Thoracic aorta endothelial cell (primary cell): ENCODE measurements around the gene FER1L5. TPM values are rescaled to one million over a fixed set of nuclear protein-coding genes. Genes with fewer than 3 reads are reported as not detected.

Experiments used
- total RNA-seq: library from RNA; depleted of rRNA; stranded (reverse); fragments of >200 nt; gene quantifications from 2 replicates; pipeline ENCODE4 v1.2.3, GENCODE V29; 2012

FER1L5 gene
- total RNA-seq, result under 0.01 and 0.07 TPM in 2 replicates

DNA sequence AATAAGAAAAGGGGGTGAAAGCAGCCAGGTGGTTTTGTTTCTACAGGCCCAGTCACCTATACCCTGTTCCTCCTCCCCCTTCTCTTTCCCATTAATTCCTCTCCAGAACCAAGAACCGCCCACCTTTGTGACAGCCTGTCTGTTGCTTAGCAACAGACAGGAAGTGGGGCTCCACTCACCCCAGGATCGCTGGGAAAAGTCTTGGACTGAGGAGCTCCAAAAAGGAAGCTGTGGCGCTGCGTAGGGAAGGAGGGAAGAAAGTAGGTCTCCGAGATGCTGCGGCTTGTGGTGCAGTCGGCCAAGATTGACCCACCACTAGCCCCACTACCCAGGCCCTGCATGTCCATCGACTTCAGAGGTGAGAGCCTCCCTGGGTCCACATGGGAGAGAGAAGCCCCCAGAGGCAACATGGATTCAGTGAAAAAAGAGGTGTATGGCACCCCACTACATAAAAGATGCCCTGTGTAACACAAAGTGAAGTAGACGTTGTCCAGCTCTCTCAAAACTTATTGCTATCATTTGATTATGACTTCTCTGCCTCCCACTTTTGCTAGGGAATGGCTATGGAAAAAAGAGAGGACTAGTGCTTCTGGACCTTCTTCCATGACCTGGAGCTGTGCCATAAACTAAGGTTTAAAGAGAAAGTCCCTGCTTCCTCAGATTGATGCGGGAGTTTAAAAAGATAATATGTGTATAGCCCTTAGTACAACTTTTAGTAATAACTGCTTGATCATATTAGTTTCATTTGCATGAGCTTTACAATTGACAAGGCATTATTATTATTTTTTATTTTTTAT is at the start of gene FER1L5:
FER1L5 (plus strand) TSS at position 201 of the 797 bp plus-strand sequence; CDS start at position 274, 73 bp downstream.

DNA sequence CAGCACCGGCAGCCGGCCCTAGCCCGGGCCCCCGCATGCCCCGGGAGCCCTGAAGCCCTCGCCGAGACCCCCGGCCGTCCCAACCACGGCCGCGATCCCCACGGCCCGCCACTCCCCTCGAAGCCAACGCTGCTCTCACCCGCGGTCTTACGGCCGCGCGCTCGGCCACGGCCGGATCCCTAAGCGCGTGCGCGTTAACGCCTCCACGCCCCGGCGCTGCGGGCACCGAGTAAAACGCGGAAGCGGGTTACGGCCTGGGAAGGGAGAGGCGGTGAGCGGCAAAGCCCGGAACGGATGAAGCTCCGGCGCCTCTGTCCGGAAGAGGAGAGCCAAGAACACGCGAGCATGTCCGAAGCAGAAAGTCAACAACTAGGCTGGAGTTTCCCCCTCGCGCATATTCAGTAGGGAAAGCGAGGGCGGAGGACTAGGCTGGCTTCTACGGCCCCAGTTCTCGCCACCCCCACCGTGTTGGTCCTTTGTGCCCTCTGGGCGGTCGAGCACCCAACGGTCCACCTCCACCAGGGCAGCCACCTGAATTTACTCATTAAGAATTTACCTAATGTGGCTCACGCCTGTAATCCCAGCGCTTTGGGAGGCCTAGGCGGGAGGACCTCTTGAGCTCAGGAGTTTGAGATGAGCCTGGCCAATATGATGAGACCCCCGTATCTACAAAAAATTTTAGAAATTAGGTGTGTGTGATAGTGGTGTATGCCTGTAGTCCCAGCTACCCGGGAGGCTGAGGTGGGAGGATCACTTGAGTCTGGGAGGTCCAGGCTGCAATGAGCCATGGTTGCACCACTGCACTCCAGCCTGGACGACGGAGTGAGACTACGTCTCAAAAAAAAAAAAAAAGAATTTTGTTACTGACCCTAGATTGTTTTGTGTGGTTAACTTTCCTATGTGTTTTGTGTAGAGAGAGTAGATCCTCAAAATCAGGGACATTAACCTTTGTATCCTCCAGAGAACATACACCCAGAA is 4.1 kb upstream of the FER1L5 start, which contains the start of gene KANSL3:
KANSL3 (minus strand) TSS at position 169 of the 978 bp plus-strand sequence. CDS start 1,177 bp downstream, outside the sequence.

DNA sequence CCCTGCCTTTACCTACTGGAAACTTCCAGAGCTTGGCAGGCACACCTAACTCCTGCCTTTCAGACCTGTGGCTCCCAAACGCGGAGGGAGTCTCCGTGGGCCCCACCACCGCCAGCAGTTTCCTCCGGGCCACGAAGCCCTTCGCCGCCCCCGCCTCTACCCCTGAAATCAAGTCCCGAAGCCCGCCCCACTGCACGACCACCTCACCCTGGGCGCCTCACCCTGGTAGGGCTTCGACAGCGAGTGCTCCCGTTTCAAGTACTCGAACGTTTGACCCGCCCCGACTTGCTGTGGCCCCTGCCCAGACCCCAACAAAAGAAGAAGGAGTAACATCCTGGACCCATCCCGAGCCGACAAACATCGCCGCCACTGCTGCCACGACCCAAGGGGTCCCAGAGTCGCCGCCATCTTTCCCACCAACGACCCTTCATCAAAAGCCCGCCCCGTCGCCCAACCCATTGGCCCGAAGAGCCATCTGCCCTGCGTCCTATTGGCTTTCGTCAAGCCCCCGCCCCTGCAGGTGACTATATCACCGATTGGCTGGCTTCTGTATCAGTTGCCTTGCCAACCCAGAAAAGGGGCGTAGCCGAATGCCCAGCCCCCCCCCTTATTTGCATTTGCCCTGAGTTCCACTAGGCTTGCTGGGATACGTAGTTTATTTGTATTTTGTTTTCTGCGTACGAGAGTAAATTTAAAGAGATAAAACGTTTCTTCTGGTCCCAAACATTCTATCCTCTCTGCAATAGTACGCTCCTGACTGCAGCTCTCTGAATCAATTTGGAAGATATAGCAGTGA is 97.3 kb downstream of the FER1L5 start, which contains the start of gene LMAN2L:
LMAN2L (minus strand) TSS at position 432 of the 796 bp plus-strand sequence; CDS start at position 408, 24 bp downstream.

Other genes starting within 250 kb of the FER1L5 start
- not detected in 2 replicates for gene NEURL3, start 137.4 kb upstream of the FER1L5 start, total RNA-seq
- 8.9 and 19.1 TPM in 2 replicates for gene ARID5A, start 106.0 kb upstream of the FER1L5 start, total RNA-seq
- gene KANSL3, start 4.5 kb upstream of the FER1L5 start, total RNA-seq, result 30.3 and 43.1 TPM in 2 replicates
- 14.4 and 16.6 TPM in 2 replicates for gene LMAN2L, start 97.3 kb downstream of the FER1L5 start, total RNA-seq
- gene CNNM4, start 118.1 kb downstream of the FER1L5 start, total RNA-seq, result 4.0 and 6.1 TPM in 2 replicates
- gene CNNM3, start 173.5 kb downstream of the FER1L5 start, total RNA-seq, result 9.2 and 9.6 TPM in 2 replicates
- gene ANKRD23, start 201.3 kb downstream of the FER1L5 start, total RNA-seq, result 1.5 and 1.7 TPM in 2 replicates
- gene ANKRD39, start 215.3 kb downstream of the FER1L5 start, total RNA-seq, result 6.8 and 9.1 TPM in 2 replicates
- gene SEMA4C, start 227.3 kb downstream of the FER1L5 start, total RNA-seq, result 13.8 and 18.4 TPM in 2 replicates